ENCODE results near the gene PICALM.

DNA sequence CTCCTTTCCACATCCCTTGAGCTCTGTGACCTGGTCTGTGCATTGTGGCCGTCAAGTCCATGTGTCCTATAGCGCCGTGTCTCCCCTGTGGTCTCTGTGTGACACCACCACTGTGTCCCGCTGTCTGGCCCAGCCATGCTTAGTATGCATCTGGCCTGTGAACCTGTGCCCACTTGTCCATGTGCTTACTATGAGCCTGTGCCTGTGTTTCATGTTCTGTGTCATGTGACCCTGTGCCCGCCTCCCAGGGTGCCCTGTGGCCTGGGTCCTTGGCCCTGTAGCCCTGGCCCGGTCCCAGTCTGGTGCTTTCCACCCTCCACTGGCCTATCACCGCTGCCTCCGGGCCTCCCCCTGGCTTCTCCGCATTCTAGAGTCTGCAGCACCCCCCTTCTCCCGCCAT lies 133.1 kb downstream of the PICALM start:
- TF ChIP-seq GATA3 (IDR thresholded peaks at IDR 0.05; ENCODE audit: low read depth, low read length) (no peak), GATA2 (IDR thresholded peaks at IDR 0.05; ENCODE audit: low read depth, low read length) (no peak)

Data from SH-SY5Y (cell line).